Measurements from ENCODE around the gene APEX1. TPM values are rescaled to one million over a fixed set of nuclear protein-coding genes. Genes with fewer than 3 reads are reported as not detected.

The APEX1 gene
- total RNA-seq, 2 experiments from 2014 or later, result 125 to 127 TPM

DNA sequence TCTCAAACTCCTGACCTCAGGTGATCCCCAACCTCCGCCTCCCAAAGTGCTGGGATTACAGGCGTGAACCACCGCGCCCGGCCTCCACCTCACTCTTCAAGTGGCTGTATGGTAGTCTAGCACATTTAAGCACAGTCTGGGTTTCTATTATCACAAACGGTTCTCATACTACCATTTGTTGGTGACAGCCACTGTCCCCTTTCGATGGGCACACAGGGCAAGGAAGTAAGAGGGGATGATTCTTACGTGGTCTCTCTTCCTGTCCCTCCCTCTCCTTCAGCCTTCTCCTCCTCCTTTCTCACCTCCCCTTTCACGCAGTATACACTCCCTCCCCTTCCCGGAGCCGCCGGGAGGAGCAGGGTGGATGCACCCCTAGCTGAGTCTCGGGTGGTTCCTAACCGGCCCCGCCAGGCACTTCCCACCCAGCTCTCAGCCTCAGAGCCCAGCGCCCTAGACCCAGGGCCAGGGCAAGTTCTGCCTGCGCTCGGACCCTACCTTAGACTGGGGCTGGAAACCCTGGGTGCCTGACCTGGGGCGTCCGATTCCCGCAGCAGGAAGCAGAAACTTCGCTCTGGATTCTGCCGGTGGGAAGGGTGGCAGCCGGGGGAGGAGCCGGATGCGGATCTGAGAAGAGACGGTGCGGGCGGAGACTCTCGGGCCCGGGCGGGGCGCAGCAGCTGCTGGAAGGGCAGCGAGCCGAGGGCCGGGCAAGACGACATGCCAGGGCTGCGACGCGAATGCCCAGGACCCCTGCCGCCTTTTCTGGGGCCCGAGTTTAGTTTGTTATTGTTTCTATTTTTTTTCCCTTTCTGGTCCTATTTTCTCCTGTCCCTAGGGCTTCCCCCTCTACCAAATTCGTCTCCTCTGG, 41.9 kb upstream of the APEX1 start, which contains the start of gene TEP1:
TSS of gene TEP1 (minus strand) at position 626 of the 868 bp plus-strand sequence. CDS start 5,062 bp downstream, outside the sequence.
- no peaks in the 10 kb centered on the region for H3K9me3 ChIP-seq (ENCODE audit: control insufficient read depth in 1 of 2, insufficient read depth in 1 of 2, low read length in 2 of 2)
- peak within 1 kb of the TSS; percentile 80 for H3K27ac Mint-ChIP-seq
- H3K4me3 Mint-ChIP-seq, result peak within 1 kb of the TSS; percentile 98
- CTCF ChIA-PET, result interaction anchor here (1.0 to 2.2 kb wide), 5 partner anchors 10 to 197 kb away, joined by 3 to 8 read pairs (median 3); partner anchors contain the start of genes APEX1 and OSGEP
- ATAC-seq (ENCODE audit: poor library complexity) (peak; percentile 72), DNase-seq (peak; percentile 47 to 81 (median 66))
- intact Hi-C loops (cut with DNase I, micrococcal nuclease), result loop anchor here (2.0 to 5.0 kb wide), 7 partner anchors 42 to 274 kb away; partner anchors contain the start of genes APEX1 (in 2 of the 2), ANG (in 1 of the 2), OSGEP (in 1 of the 2) and PARP2 (in 1 of the 2)
- peaks cover 19% of the 10 kb centered on the region for H3K4me1 ChIP-seq (ENCODE audit: insufficient read depth, low read length)
- H3K36me3 Mint-ChIP-seq (ENCODE audit: low read depth), result peaks cover 16% of the 10 kb centered on the region
- no peaks in the 10 kb centered on the region for H3K27me3 Mint-ChIP-seq
- H3K9me3 Mint-ChIP-seq, result no peaks in the 10 kb centered on the region
- peaks cover 49% of the 10 kb centered on the region for H3K4me1 Mint-ChIP-seq (ENCODE audit: low read depth)
- POLR2A ChIA-PET, result interaction anchor here (0.8 to 3.9 kb wide), 9 partner anchors 11 to 271 kb away, joined by 3 to 28 read pairs (median 6); partner anchors contain the start of genes APEX1, OSGEP, PARP2 and PIP4P1
- peak within 1 kb of the TSS; percentile 96 for H3K4me3 ChIP-seq (ENCODE audit: low read length)
- TF ChIP-seq, protein P1, sequence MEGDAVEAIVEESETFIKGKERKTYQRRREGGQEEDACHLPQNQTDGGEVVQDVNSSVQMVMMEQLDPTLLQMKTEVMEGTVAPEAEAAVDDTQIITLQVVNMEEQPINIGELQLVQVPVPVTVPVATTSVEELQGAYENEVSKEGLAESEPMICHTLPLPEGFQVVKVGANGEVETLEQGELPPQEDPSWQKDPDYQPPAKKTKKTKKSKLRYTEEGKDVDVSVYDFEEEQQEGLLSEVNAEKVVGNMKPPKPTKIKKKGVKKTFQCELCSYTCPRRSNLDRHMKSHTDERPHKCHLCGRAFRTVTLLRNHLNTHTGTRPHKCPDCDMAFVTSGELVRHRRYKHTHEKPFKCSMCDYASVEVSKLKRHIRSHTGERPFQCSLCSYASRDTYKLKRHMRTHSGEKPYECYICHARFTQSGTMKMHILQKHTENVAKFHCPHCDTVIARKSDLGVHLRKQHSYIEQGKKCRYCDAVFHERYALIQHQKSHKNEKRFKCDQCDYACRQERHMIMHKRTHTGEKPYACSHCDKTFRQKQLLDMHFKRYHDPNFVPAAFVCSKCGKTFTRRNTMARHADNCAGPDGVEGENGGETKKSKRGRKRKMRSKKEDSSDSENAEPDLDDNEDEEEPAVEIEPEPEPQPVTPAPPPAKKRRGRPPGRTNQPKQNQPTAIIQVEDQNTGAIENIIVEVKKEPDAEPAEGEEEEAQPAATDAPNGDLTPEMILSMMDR (IDR thresholded peaks at IDR 0.05), result no peak
- H3K36me3 ChIP-seq (ENCODE audit: insufficient read depth, low read length), result peaks cover 4% of the 10 kb centered on the region
- peak within 1 kb of the TSS; percentile 80 to 90 for H3K27ac ChIP-seq (ENCODE audit: low read depth in 1 of 2, low read length in 2 of 2)
- no peaks in the 10 kb centered on the region for H3K27me3 ChIP-seq (ENCODE audit: control insufficient read depth in 1 of 2, insufficient read depth in 2 of 2, low read length in 2 of 2)

- ChIA-PET CTCF (interaction anchor here (1.0 to 2.2 kb wide), 5 partner anchors 10 to 197 kb away, joined by 3 to 8 read pairs (median 3); partner anchors contain the start of genes APEX1 and OSGEP), POLR2A (interaction anchor here (1.1 to 3.9 kb wide), 8 partner anchors 12 to 270 kb away, joined by 4 to 28 read pairs (median 8); partner anchors contain the start of genes APEX1, OSGEP, PARP2 and PIP4P1)
- TF ChIP-seq, protein P1 (IDR thresholded peaks at IDR 0.05), result peak; percentile 2
- Mint-ChIP-seq H3K9me3 (no peaks in the 10 kb centered on the region), H3K27me3 (no peaks in the 10 kb centered on the region), H3K4me3 (peak overlapping the region; percentile 98), H3K27ac (peak overlapping the region; percentile 80), H3K36me3 (ENCODE audit: low read depth) (peaks cover 13% of the 10 kb centered on the region), H3K4me1 (ENCODE audit: low read depth) (peaks cover 49% of the 10 kb centered on the region)
- peaks cover 19% of the 10 kb centered on the region for H3K4me1 ChIP-seq (ENCODE audit: insufficient read depth, low read length)
- ATAC-seq (ENCODE audit: poor library complexity), result peak; percentile 38
- no peaks in the 10 kb centered on the region for H3K9me3 ChIP-seq (ENCODE audit: control insufficient read depth in 1 of 2, insufficient read depth in 1 of 2, low read length in 2 of 2)
- peak in 5 of 14 experiments; percentile 5 to 53 (median 52) for DNase-seq
- intact Hi-C loops (cut with DNase I, micrococcal nuclease), result loop anchor here (2.0 to 5.0 kb wide), 8 partner anchors 41 to 274 kb away; partner anchors contain the start of genes APEX1 (in 2 of the 2), ANG (in 1 of the 2), OSGEP (in 1 of the 2) and PARP2 (in 1 of the 2)
- no peaks in the 10 kb centered on the region for H3K27me3 ChIP-seq (ENCODE audit: control insufficient read depth in 1 of 2, insufficient read depth in 2 of 2, low read length in 2 of 2)
- H3K36me3 ChIP-seq (ENCODE audit: insufficient read depth, low read length), result no peaks in the 10 kb centered on the region
- H3K27ac ChIP-seq (ENCODE audit: low read depth in 1 of 2, low read length in 2 of 2), result peak overlapping the region; percentile 80 to 90
- peak overlapping the region; percentile 96 for H3K4me3 ChIP-seq (ENCODE audit: low read length)
Measured at GRCh38 chr14:20413744-20414082, 41.3 kb upstream of the APEX1 start.

DNA sequence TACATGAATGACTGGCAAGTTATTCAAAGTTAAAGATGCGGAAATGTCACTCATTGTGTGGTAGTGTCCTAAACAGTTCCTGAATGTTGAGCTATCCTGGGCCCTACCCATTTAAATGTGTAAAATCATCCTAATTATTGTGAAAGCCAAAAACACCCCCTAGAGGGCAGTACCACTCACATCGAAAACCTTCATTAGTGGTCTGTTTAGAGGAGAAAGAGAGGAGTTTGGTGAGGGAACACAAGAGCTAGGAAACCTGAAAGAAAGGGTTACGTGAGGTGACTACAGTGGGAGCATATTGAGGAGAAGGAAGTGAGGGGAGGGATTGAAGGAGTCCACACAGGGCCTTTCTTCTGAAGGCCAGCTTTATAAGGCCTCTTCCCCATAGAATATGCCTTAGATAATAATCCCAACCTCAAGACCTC, 39.2 kb upstream of the APEX1 start:
- POLR2A ChIA-PET, result interaction anchor here (1.0 to 3.9 kb wide), 10 partner anchors 14 to 198 kb away, joined by 3 to 28 read pairs (median 4); partner anchors contain the start of genes APEX1, OSGEP, PARP2 and PIP4P1
- no peaks in the 10 kb centered on the region for H3K9me3 ChIP-seq (ENCODE audit: control insufficient read depth in 1 of 2, insufficient read depth in 1 of 2, low read length in 2 of 2)
- TF ChIP-seq, protein P1 (IDR thresholded peaks at IDR 0.05), result peak; percentile 88
- H3K27me3 ChIP-seq (ENCODE audit: control insufficient read depth in 1 of 2, insufficient read depth in 2 of 2, low read length in 2 of 2), result no peaks in the 10 kb centered on the region
- H3K36me3 ChIP-seq (ENCODE audit: insufficient read depth, low read length), result no peaks in the 10 kb centered on the region
- peaks cover 3% of the 10 kb centered on the region for H3K36me3 Mint-ChIP-seq (ENCODE audit: low read depth)
- peak overlapping the region; percentile 50 for H3K4me3 Mint-ChIP-seq
- H3K4me3 ChIP-seq (ENCODE audit: low read length), result no peak overlapping the region
- ATAC-seq (ENCODE audit: poor library complexity) (peak; percentile 39), DNase-seq (peak in 5 of 14 experiments; percentile 26 to 76 (median 65))
- peaks cover 37% of the 10 kb centered on the region for H3K4me1 Mint-ChIP-seq (ENCODE audit: low read depth)
- CTCF ChIA-PET, result interaction anchor here (0.7 to 2.2 kb wide), 16 partner anchors 9 to 275 kb away, joined by 3 to 14 read pairs (median 4); partner anchors contain the start of genes APEX1, OSGEP, PARP2 and PIP4P1
- H3K27ac Mint-ChIP-seq, result peak overlapping the region; percentile 4
- H3K27me3 Mint-ChIP-seq, result no peaks in the 10 kb centered on the region
- intact Hi-C loops (cut with DNase I, micrococcal nuclease), result loop anchor here (1.0 to 5.0 kb wide), 4 partner anchors 78 to 194 kb away; no protein-coding TSS in a partner anchor
- no peaks in the 10 kb centered on the region for H3K9me3 Mint-ChIP-seq
- H3K27ac ChIP-seq (ENCODE audit: low read depth in 1 of 2, low read length in 2 of 2), result no peak overlapping the region
- peaks cover 17% of the 10 kb centered on the region for H3K4me1 ChIP-seq (ENCODE audit: insufficient read depth, low read length)

All from CD4-positive, alpha-beta T cell (primary cell).